Muscle of arm (tissue), 12 donors: ENCODE measurements around the gene SH3GL2. TPM values are rescaled to one million over a fixed set of nuclear protein-coding genes. Genes with fewer than 3 reads are reported as not detected.

ENCODE experiments used
- DNase-seq: peaks from one replicate; pipeline ENCODE4 v3.0.0-alpha.2; 2013
- polyA plus RNA-seq, 12 donors: library from polyadenylated mRNA; unstranded; fragments of 120-200 nt; gene quantifications; one replicate each; pipeline ENCODE4 v1.2.1, GENCODE V29; 2013; ENCODE audit not compliant: insufficient read length in 12 of 12

The SH3GL2 gene
- polyA plus RNA-seq, 12 donors: 0.08 to 0.19 (median 0.13) TPM; not detected in 3

DNA sequence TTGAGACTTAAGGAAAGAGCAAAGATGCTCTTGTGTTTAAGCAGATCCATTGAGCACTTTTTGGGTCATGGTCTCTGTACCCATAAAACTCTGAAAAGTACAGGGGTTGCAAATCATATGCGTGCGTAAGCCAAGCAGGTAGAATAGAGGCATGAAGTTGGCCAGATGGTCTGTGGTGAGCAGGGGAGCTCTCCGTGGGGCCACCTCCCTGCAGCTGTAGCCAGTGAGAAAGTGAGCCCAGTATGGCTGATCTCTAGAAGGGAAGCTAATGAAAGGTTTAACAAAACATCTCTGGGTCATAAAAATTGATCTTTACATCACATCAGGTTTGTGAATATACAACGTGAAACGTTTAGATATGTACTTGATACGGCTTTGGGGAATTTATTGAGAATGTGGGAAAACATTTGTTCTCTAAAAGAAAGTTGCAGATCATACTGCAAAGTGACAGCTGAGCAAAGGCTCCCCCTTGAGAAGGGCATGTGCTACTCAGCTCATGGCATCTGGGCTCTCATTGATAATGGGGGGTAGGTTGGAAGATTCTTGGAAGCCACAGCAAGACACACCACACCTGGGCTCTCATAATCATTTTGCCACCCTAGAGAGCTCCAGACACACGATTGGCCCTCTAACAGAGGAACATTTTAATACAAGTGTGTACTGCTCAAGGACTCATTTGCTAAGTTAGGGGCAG is 30.6 kb downstream of the SH3GL2 start:
- no peak for DNase-seq

DNA sequence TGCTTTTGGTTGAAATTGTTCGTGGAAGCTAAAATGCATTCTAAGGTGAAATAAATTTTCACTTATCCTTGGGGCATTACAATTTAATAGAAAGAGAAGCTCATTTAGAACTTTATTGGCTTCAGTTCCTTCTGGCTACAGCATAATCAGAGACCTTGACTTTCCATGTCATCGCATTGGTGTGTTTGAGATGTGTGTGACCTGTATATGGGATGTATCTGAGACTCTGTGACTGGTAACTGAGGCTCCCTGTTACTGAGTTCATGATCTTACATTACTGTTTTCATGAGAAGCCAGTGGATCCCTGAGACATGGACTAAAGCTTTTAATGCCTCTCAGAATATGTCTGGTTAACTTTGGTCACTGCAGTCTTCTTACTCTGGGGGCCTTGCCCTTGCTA is 32.5 kb downstream of the SH3GL2 start:
- DNase-seq: no peak

DNA sequence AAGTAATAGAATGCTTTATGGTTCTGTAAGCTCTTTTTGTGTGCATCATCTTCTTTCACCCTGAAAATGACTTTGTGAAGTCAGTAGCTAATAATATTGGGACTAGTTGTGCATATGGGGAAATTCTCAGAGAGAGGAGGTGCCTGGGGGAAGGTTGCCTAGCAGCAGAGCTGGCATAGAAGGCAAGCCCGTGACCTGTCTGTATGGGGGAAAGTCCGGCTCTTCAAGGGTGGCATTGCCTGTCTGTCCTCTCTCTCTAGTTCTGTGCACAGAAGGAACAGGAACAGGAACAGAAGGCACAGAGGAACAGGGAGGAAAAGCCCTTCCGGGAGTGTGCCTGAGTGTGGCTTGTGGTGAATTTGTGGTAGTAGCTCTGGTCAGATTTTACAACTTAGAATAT is 33.1 kb downstream of the SH3GL2 start:
- no peak for DNase-seq

DNA sequence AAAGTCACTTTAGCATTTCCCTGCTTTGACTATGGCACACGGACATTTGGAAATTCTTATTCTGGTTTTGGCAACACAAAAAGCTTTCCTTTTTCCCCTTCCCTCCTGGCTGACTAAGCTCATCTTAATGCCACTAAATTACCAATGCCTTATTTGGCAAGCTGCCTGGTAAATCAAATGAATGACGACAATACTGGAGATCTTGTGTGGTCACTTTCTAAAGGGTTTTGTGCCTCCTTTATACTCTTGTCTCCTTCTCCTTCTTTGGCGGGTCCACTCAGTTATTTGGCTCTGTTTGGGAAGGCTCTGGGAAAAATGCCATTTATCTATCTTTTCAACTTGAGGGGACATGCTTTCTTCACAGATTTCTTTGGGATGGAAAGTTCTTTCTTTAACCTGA is 34.9 kb downstream of the SH3GL2 start:
- no peak for DNase-seq

DNA sequence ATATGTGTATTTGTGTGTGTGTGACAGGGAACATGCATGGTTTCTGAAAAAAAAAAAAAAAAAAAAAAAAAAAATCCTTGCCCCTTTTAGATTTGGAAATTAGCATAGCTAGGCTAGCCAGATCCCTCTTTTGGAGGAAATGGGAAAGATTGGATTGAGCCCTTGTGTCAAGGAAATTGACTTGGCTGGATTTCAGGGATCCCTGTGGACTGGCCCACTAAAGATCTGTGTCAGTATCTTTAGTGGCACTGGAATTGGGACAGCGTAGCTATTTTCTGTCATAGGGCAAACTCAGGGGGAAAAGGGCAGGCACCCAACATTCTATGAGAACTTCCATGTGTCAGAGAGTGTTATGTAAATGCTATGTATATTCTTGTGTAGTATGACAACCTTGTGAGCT is 35.4 kb downstream of the SH3GL2 start:
- DNase-seq: no peak

DNA sequence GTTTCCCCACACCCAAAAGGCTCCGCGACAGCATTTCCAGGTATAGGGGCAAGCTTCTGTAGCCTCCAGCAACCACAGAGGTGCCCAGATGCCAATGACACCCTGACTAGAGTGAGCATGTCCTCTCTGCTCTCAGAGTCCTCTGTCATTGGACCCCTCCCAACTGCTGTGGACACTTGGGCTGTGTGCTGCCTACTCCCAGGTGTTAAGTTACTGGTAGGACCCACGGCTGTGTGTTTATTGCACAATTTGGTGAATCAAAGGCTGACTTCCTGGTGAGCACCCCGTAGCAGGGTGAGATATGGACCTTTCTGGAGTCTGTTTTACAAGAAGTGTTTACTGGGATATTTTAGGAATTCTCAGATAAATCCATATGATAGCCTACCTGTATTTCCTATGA is 36.0 kb downstream of the SH3GL2 start:
- no peak for DNase-seq

DNA sequence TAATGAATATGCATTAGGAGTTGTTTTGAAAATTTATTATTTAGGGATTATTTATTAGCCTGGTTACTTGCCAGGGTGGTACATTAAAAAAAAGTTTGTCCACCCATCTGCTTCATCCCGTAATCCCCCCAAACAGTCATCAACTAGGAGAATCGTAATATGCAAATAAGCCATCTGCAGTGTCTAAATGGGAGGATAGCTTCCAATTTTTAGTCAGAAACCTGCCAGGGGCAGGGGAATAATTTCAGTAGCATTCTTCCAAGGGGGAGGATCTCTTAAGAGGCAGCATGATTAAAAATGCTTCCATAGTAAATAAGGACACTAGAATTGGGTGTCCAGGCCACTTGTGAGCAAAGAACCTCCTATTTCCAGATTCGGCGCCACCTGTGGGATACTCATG is 43.3 kb downstream of the SH3GL2 start:
- no peak for DNase-seq

DNA sequence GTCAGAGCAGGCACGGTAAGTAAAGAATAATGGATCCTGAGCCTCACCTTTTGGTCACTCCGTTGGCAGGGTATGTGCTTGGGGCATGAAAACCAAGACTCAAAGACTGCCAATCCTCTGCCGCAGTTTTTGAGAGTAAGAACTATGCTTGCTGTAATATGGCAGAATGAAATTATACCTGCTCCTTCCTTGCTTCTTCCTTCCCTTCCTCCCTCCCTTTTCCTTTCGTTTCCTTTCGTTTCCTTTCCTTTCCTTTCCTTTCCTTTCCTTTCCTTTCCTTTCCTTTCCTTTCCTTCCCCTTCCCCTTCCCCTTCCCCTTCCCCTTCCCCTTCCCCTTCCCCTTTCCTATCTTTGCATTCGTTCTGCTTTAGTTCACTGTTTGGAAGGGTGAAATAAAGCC is 43.9 kb downstream of the SH3GL2 start:
- DNase-seq: no peak

DNA sequence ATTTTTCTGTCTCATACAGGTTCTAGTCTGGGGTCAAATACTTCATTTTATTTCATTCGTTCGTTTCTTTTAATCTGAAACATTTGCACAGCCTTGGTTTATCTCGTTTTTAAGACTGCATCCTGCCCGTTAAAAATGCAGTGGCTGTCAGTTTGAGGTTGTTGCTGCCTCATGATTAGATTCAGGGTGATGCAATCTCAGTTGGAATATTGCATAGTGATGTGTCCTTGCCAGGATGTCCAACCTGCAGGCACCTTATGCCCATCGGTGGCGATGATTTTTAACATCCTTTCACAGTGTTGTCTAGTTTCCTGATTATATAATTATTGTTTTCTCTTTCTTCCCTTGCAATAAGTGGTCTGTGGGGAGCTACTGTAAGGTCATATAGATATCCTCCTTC is 45.1 kb downstream of the SH3GL2 start:
- no peak for DNase-seq

DNA sequence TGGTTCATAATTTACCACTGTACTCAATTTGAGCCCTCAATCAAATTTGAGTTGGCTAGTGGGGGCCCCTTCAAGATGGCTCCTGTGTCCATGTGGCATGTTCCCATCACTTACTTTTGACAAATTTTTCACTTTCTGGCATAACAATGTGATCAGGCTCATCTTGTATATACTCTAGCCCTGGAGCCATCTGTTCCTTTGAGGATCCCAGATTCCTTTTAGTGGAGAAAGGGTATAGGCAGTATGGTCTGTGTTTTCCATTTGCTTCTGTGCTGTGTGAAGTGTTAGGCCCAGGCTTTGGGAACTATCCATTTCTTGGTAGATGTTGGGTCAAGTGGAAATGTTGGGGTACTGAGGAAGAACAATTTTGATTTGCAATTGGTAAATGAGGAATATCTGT is 45.7 kb downstream of the SH3GL2 start:
- DNase-seq: no peak

DNA sequence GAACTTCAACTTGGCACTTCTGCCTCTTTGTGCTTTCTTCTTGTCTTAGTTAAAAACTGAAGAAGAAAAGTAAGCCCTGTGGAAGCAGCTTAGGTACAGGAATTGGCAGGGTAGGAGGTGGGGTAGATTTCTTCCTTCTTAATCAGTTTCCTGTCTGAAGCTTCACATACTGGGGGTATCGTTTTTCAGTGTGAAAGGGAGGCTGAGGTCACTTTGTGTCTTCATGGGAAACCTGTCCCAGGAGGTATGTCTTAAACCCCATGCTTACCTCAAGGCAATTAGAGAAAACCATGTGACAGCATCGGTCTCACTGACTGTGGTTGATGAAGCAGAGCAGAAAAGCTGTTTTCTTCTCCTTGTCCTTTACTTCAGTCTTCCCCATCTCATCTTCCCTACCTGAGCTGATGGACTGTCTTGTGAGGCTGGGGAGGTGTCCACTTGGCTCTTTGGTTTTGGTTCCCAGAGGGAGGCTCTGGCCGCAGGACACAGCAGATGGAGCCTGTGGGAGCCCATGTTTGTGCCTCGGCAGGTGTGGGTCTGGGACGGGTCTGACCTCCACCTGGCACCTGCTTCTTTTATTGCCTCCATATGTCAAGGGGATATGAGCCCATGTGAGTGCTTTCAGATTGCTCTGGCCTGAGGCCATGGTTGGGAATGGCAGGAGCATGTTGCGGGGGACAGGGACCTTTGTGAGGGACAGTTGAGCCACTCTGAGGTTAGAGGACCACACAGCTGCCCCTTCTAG is 47.0 kb downstream of the SH3GL2 start:
- DNase-seq: no peak

DNA sequence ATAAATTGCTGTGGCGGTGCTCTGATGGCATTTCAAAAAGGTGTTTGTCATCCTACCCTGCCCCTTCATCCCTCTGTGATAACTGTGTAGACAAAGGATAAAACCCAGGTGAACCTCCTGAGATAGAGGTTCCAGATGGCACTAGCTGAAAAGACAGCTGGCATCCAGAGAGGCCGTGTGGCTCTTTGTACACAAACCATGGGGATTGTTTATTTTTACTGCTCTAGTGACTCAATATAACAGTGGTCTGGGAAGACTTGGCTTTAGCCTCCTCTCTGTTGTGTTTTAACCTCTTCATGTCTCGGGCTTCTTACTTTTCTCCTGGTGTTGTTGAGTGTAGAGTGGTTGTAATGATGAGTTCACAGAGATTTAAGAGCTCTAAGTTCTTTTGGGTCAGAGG is 48.8 kb downstream of the SH3GL2 start:
- DNase-seq: no peak

DNA sequence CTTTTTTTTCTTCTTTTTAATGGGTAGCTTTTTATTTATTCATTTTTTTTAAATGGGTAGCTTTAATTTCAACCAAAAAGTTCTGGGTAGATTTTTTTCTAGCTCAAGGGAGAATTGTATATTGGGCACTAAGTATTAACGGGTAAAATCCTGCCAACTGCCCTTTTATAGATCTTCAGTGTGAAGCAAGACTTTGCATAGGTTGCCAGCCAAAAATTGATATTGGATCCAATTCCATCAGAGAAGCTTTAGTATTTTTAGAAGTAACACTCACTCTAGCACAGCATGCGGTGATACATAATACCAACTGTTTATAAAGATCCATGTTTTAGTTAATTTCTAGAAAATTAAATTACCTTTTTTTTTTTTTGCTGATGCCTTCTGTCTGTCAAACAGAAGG is 49.8 kb downstream of the SH3GL2 start:
- DNase-seq: no peak

DNA sequence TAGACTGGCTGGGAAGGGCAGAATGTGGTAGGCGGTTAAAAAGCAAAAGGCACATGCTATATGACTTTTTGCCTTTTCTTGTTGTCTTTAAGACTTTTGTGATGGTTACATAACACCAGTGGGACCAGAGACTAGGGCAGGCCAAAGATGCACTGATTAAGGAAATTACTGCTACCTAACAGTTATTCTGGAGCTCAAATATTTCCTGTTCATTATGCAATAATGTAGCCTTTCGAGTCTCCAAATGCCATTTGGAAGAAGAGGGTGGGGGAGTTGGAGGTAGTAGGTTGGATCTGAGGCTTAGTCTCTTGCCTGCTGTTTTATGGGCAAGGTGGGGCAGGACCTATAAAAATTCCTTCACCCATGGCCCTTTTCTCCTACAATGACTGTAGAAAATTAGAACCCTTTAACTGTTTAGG is 51.7 kb downstream of the SH3GL2 start:
- no peak for DNase-seq

DNA sequence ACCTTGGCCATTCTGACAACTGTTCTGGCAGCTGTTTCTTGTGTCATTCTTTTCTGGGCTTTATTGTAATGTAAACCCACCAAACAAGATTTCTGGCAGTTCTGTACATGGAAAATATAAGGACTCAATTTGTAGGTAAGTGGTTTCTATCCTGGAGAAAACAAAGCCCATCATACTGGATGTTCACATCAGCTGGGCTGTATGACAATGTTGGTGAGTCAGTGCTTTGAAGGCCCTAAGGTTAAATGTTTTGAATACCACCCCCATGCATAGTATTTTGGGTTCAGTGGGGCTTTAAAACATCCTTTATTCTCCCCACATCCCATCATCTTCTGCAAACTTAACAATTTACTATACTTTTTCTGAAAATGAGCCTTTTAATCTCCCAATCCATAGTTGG is 52.5 kb downstream of the SH3GL2 start:
- DNase-seq: no peak

DNA sequence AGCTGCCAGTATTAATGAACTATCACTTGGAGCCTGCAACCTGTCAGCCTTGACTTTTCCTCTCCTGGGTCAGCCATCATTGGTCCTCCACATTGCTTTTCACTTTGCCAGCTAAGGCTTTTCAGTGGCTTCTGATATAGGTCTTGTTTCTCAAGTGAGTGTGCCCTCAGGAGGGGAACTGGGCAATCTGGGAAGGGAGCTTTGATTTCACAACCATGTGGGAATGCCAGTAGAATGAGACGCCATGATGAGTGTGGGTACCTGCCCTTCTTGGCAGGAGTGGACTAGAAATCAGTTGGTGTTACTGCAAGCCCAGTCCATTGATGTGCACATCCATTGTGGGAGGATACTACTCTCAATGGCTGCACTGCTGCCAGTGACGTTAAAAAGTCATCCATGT is 54.1 kb downstream of the SH3GL2 start:
- DNase-seq: no peak

DNA sequence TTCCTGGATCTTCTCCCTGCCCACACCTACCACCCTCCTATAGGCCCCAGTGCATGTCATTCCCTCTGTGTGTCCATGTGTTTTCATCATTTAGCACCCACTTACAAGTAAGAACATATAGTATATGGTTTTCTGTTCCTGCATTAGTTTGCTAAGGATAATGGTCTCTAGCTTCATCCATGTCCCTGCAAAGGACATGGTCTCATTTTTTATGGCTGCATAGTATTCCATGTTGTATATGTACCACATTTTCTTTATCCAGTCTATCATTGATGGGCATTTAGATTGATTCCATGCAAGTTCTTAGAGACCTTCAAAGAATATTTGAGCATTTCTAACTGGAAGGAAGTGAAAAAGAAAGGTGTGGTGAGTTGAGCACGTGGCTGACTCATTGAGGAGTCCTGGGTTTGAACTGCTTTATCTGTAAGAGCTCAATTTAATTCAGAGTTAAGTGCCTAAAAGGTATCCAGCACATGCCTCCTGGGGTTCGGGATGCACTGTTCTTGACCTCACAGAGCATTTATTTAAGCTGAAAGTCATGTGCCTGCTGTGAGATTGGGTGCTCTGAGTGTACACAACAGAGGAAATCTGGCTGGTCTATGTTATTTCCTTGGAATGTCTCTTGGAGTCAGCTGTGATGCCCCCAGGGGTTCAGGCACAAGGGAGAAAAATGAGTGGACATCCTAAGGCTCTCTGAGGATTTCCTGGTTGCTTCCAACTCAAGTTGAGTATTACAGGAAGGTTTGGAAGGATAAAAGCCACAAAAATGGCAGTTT is 56.4 kb downstream of the SH3GL2 start:
- DNase-seq: no peak

DNA sequence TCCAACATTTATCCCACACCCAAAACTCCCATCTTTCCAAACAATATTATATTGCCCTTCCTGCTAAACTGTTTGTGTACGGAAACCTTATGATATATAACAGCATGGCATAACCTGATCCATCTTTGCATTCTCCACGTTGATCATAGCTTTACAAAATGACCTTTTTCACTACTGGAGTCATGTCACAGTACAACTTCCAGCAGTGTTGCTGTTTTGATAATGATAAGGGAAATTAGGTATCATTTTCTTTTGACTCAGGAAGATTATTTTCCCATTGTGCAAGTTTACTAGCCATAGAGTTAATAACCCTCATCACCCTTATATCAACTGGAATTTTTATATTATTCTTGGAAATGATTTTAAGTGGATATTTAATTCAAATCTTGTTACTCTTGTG is 57.5 kb downstream of the SH3GL2 start:
- DNase-seq: no peak

DNA sequence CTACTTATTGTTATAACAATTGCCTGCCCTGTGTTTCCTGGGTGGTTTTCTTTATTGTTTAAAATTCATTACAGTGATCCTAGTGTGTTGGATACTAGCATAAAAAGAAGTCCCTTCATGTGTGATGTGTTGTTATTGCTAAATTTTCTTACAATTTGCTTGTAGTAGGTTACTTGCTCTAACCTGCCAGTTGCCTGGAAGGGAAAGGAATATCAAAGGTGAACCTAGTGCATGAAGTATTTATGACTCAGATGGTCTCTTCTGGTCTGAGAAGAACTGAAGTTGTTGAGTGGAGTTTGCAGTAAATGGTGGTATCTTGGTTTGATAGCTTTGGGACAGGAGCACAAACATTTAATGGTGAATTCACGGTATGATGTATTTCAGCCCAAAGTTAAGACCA is 58.0 kb downstream of the SH3GL2 start:
- DNase-seq: no peak

DNA sequence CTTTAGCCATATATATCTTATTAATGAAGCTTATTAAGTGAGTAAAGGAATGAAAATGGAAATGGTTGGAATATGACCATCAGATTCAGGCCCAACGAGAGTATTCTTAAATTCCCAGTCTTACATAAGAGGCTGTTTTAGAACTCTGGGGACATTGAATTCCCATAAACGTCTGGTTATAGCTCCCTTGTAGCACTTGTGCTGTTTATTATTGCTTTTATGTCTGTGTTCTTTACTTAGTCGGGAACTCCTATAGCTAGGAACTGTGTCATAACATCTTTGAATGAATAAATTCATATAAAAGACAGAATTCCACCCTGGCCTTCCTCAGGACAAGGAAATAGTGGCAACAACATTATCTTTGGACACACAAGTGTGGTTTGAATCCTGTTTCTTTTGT is 58.4 kb downstream of the SH3GL2 start:
- DNase-seq: no peak

DNA sequence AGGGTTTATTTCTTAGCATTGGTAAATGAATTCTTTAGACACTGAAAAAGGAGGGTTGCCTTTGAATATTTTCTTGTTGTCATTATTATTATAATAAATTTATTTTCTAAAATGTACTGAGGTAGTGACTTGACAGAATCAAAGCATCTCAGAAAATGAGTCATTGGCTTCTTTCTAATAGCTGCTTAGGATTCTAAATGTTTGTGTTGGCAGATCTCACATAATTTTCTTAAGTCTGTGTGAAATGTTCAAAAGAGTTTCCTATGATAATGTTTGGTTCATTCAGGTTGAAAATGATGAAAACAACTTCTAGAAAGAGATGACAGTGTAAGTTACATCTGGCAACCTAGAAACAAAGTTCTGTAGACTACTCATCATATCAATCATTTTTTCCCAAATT is 69.7 kb downstream of the SH3GL2 start:
- no peak for DNase-seq

DNA sequence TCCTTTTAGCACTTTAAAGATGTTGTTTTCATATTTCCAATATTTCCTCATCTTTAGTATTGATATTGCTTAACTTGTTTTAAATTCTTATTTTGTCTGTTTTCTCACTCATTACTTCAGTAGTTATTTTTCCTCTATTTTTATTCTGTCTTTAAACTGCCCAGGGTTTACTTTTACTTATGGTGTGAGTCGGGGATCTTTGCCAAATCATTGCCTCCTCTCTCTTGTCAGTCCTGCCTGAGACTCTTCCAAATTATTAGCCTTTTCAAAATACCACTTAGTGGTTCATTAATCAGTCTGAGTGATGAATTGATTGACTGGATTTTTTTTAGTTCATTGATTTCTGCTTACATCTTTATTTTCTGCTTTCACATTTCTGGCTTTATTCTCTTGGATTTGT is 72.9 kb downstream of the SH3GL2 start:
- no peak for DNase-seq

DNA sequence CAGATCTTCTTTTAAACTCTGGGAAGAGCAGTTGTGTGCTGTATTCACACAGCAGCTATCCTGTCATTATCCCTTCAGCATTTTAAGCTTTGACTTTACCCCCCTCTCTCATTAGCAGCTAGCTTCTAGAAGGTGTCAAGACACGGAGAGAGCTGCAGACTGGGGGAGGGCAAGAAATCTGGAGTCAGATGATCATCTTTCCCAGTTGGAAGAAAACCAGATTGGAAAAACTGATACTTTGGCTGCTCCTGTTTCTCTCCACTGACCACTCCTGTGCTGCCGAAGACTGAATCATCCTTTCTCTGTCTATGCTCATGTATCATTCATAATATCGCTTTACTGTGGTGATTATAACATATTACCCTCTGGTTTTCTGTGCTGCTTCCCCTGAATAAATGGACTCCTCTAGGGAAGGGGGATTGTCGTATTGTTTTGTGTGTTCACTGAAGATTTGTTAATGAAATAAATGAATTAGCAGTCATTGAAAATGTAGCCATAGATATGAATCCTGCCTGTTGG is 75.1 kb downstream of the SH3GL2 start:
- no peak for DNase-seq
